MCF 10A (cell line): Measurements from ENCODE around the gene MAD2L1BP. TPM values are rescaled to one million over a fixed set of nuclear protein-coding genes. Genes with fewer than 3 reads are reported as not detected.
A peak's percentile ranks its signal among the peaks of the same experiment; 100 is the strongest.
"Not testable (repeated sequence)": the region's sequence is repeated elsewhere in the genome, so short reads cannot be mapped to it uniquely, and the experiment has no call there.

Experiments
- Bru-seq: library from RNA; stranded (reverse); fragments of 400-500 nt; gene quantifications from one replicate; lab custom pipeline; 2021; lab: Mats Ljungman, UMichigan
- BruChase-seq, 2 experiments: library from RNA; stranded (reverse); fragments of 400-500 nt; gene quantifications; one replicate each; lab custom pipeline; 2021; lab: Mats Ljungman, UMichigan
- BruUV-seq: library from RNA; stranded (reverse); fragments of 400-500 nt; replicated peaks from 2 replicates; lab custom pipeline; 2021; lab: Mats Ljungman, UMichigan
- CTCF ChIA-PET: fragments of 300-600 bp; sonication (Branson Sonifier 250); formaldehyde crosslinking; extraction: SDS; loops from one replicate; lab custom pipeline; 2021; ENCODE audit warnings: antibody characterized with exemption, inconsistent platforms; lab: Yijun Ruan, JAX
- POLR2A ChIA-PET: fragments of 300-600, 350-650 bp; sonication (Branson Sonifier 250); formaldehyde crosslinking; extraction: SDS; loops from one replicate; lab custom pipeline; 2020; ENCODE audit warnings: antibody characterized with exemption, inconsistent platforms; lab: Yijun Ruan, JAX
- DNase-seq: peaks from one replicate; pipeline ENCODE4 v3.0.0-alpha.2; 2018; ENCODE audit not compliant: unreplicated experiment
- H3K27ac Mint-ChIP-seq: one replicate; pipeline ENCODE4 v1.8.0; 2022; ENCODE audit warnings: mild to moderate bottlenecking, low read depth, mixed read lengths; ENCODE audit not compliant: unreplicated experiment
- H3K27me3 Mint-ChIP-seq: one replicate; pipeline ENCODE4 v1.8.0; 2022; ENCODE audit warnings: mixed read lengths; ENCODE audit not compliant: insufficient read depth, unreplicated experiment
- H3K36me3 Mint-ChIP-seq: one replicate; pipeline ENCODE4 v1.8.0; 2022; ENCODE audit warnings: mild to moderate bottlenecking, moderate library complexity, mixed read lengths; ENCODE audit not compliant: insufficient read depth, unreplicated experiment
- H3K4me1 Mint-ChIP-seq: one replicate; pipeline ENCODE4 v1.8.0; 2022; ENCODE audit warnings: mixed read lengths; ENCODE audit not compliant: insufficient read depth, unreplicated experiment
- H3K4me3 Mint-ChIP-seq: one replicate; pipeline ENCODE4 v1.8.0; 2022; ENCODE audit warnings: mild to moderate bottlenecking, moderate library complexity, mixed read lengths; ENCODE audit not compliant: unreplicated experiment
- H3K9me3 Mint-ChIP-seq: one replicate; pipeline ENCODE4 v1.8.0; 2022; ENCODE audit warnings: mixed read lengths; ENCODE audit not compliant: unreplicated experiment
- intact Hi-C: fragments of 100-400 bp; cut with micrococcal nuclease; formaldehyde crosslinking; loops from 2 replicates; pipeline ENCODE4 v1.14.1; 2022
- long read RNA-seq: library from polyadenylated mRNA; stranded (forward); transcript quantifications from one replicate; pipeline ENCODE4 v2.0.0, GENCODE V29; 2022
- total RNA-seq: library from RNA; stranded (reverse); gene quantifications from 2 replicates; pipeline ENCODE4 v1.2.3, GENCODE V29; 2022
- TF ChIP-seq, protein P1 (sequence below): fragments of 200-600 bp; IDR thresholded peaks from one replicate; pipeline ENCODE4 v1.8.0; 2022; ENCODE audit warnings: antibody characterized with exemption, mild to moderate bottlenecking; ENCODE audit not compliant: unreplicated experiment

Gene MAD2L1BP, protein sequence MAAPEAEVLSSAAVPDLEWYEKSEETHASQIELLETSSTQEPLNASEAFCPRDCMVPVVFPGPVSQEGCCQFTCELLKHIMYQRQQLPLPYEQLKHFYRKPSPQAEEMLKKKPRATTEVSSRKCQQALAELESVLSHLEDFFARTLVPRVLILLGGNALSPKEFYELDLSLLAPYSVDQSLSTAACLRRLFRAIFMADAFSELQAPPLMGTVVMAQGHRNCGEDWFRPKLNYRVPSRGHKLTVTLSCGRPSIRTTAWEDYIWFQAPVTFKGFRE
- total RNA-seq (21.2 and 21.6 TPM in 2 replicates), Bru-seq, nascent RNA (percentile 66 among the genes with signal in this experiment), BruChase-seq, experiment 1, labeled RNA remaining after a 6-hour chase (percentile 60 among the genes with signal in this experiment), BruChase-seq, experiment 2, labeled RNA remaining after a 2-hour chase (percentile 67 among the genes with signal in this experiment)
- long read RNA-seq, transcript MAD2L1BP-201 (3 exons, 1,301 nt), result major isoform, 35 of 40 reads
- long read RNA-seq, partial matches to known transcripts, result 0 of 40 reads
- long read RNA-seq, other reads (novel, unspliced or antisense), result 1 of 40 reads

DNA sequence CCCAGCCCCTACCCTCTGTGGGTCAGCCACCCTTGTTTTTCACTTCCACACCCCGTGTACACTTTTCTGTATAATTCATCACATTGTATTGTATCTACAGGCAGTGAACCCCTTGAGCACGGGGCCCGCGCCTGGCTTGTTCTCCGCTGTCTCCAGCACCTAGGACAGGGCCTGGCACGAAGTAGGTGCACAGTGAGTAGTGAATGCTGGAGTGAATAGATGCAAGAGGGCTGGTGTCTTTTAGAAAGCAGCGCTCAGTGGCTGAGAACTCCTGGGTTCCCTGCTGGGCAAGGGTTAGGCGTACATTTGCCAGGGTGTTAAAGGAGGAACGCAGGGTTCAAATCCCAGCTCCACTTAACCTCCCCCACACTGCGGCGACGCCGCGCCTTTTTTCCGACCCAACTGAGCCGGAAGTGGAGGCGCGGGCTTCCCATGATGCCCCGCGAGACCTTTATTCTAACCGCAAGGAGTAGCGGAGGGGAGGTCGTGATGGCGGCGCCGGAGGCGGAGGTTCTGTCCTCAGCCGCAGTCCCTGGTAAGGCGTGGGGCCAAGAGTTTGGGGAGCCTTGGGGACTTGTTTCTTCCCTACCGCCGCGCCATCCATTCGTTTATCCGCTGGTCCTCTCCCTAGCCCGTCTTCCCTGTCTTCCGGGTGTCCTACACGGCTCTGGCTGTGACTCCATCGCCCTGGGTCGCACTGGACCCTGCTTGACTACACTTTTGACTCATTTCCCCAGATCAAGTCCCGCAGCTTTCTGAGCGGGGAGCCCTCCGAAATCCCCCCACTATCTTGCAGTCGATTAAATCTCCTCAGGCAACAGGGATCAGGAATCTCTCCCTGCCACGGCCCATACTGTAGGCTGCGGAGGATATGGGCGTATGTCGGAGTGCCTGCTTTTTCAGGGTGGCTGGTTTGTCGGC is at the start of gene MAD2L1BP:
MAD2L1BP (plus strand) TSS at position 454 of the 921 bp plus-strand sequence; CDS start at position 490, 36 bp downstream.
- no peaks in the 10 kb centered on the region for H3K27me3 Mint-ChIP-seq
- intact Hi-C loops, result no loop called here
- H3K9me3 Mint-ChIP-seq, result no peaks in the 10 kb centered on the region
- peak within 1 kb of the TSS; percentile 92 for H3K27ac Mint-ChIP-seq
- peaks cover 14% of the 10 kb centered on the region for H3K4me1 Mint-ChIP-seq
- CTCF ChIA-PET, result interaction anchor here (0.7 to 1.7 kb wide), 3 partner anchors 14 to 51 kb away, joined by 3 to 6 read pairs (median 4); no protein-coding TSS in a partner anchor
- TF ChIP-seq, protein P1, sequence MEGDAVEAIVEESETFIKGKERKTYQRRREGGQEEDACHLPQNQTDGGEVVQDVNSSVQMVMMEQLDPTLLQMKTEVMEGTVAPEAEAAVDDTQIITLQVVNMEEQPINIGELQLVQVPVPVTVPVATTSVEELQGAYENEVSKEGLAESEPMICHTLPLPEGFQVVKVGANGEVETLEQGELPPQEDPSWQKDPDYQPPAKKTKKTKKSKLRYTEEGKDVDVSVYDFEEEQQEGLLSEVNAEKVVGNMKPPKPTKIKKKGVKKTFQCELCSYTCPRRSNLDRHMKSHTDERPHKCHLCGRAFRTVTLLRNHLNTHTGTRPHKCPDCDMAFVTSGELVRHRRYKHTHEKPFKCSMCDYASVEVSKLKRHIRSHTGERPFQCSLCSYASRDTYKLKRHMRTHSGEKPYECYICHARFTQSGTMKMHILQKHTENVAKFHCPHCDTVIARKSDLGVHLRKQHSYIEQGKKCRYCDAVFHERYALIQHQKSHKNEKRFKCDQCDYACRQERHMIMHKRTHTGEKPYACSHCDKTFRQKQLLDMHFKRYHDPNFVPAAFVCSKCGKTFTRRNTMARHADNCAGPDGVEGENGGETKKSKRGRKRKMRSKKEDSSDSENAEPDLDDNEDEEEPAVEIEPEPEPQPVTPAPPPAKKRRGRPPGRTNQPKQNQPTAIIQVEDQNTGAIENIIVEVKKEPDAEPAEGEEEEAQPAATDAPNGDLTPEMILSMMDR, result no peak
- peak within 1 kb of the TSS; percentile 93 for H3K4me3 Mint-ChIP-seq
- peaks cover 44% of the 10 kb centered on the region for H3K36me3 Mint-ChIP-seq
- POLR2A ChIA-PET, result interaction anchor here (0.6 to 2.3 kb wide), 22 partner anchors 8 to 1066 kb away, joined by 3 to 9 read pairs (median 4); partner anchors contain the start of genes POLH and XPO5
- peak; percentile 77 for DNase-seq
- no TSS peak for BruUV-seq

- H3K4me3 Mint-ChIP-seq, result no peak overlapping the region
- POLR2A ChIA-PET, result interaction anchor here (1.2 kb wide), 1 partner anchor 13 kb away, joined by 3 read pairs; no protein-coding TSS in a partner anchor
- H3K27me3 Mint-ChIP-seq, result no peaks in the 10 kb centered on the region
- no peaks in the 10 kb centered on the region for H3K4me1 Mint-ChIP-seq
- BruUV-seq, result no TSS peak
- H3K27ac Mint-ChIP-seq, result no peak overlapping the region
- DNase-seq, result no peak
- CTCF ChIA-PET, result interaction anchor here (0.9 kb wide), 1 partner anchor 20 kb away, joined by 6 read pairs; no protein-coding TSS in a partner anchor
- TF ChIP-seq, protein P1, result no peak
- H3K9me3 Mint-ChIP-seq, result no peaks in the 10 kb centered on the region
- intact Hi-C loops, result no loop called here
- peaks cover 91% of the 10 kb centered on the region for H3K36me3 Mint-ChIP-seq
These were observed 47.4 kb upstream of the MAD2L1BP start for GRCh38 chr6:43588194-43588593.

- DNase-seq, BruUV-seq, H3K9me3 Mint-ChIP-seq, intact Hi-C loops, H3K27me3 Mint-ChIP-seq, H3K4me1 Mint-ChIP-seq, H3K4me3 Mint-ChIP-seq, H3K27ac Mint-ChIP-seq: not testable (repeated sequence)
- ChIA-PET CTCF (interaction anchor here (0.7 kb wide), 2 partner anchors 27 to 446 kb away, joined by 3 read pairs; no protein-coding TSS in a partner anchor), POLR2A (interaction anchor here (0.6 to 2.2 kb wide), 3 partner anchors 14 to 836 kb away, joined by 3 to 7 read pairs (median 3); partner anchors contain the start of genes MRPS18A, POLH and XPO5)
- H3K36me3 Mint-ChIP-seq, result peaks cover 83% of the 10 kb centered on the region
These were observed 46.1 kb upstream of the MAD2L1BP start for GRCh38 chr6:43589564-43589963.

GRCh38 chr6:43593938-43594337 is 41.7 kb upstream of the MAD2L1BP start:
- ChIA-PET CTCF (interaction anchor here (0.6 to 6.7 kb wide), 2 partner anchors 14 to 15 kb away, joined by 3 to 37 read pairs; no protein-coding TSS in a partner anchor), POLR2A (interaction anchor here (0.6 to 1.5 kb wide), 6 partner anchors 9 to 510 kb away, joined by 3 to 4 read pairs (median 3); partner anchors contain the start of gene GTPBP2)
- TF ChIP-seq, protein P1, result no peak
- DNase-seq, result no peak
- no peak overlapping the region for H3K4me3 Mint-ChIP-seq
- no peaks in the 10 kb centered on the region for H3K4me1 Mint-ChIP-seq
- H3K36me3 Mint-ChIP-seq, result peaks cover 80% of the 10 kb centered on the region
- no TSS peak for BruUV-seq
- no peaks in the 10 kb centered on the region for H3K9me3 Mint-ChIP-seq
- H3K27ac Mint-ChIP-seq, result no peak overlapping the region
- intact Hi-C loops, result no loop called here
- no peaks in the 10 kb centered on the region for H3K27me3 Mint-ChIP-seq
